Neuronal stem cell (in vitro differentiated cells): ENCODE measurements around the gene CHST13.

Source experiments
- DNase-seq: peaks from one replicate; pipeline ENCODE4 v3.0.0-alpha.2; 2013; ENCODE audit warnings: low spot score
- H2AFZ ChIP-seq: one replicate; pipeline ENCODE4 v1.6.1; 2013; ENCODE audit warnings: mild to moderate bottlenecking, low read length, inconsistent platforms
- H2AK5ac ChIP-seq: 2 replicates; pipeline ENCODE4 v1.6.1; 2013; ENCODE audit warnings: low read depth, mild to moderate bottlenecking, inconsistent platforms, low read length, moderate library complexity, mixed read lengths
- H2BK120ac ChIP-seq: 2 replicates; pipeline ENCODE4 v1.6.1; 2013; ENCODE audit warnings: low read depth, mild to moderate bottlenecking, inconsistent platforms, low read length, moderate library complexity, mixed read lengths
- H2BK12ac ChIP-seq: one replicate; pipeline ENCODE4 v1.6.1; 2013; ENCODE audit warnings: low read length, inconsistent platforms
- H2BK15ac ChIP-seq: 2 replicates; pipeline ENCODE4 v1.6.1; 2013; ENCODE audit warnings: mild to moderate bottlenecking, low read length, inconsistent platforms, mixed read lengths
- H2BK5ac ChIP-seq: one replicate; pipeline ENCODE4 v1.6.1; 2013; ENCODE audit warnings: inconsistent platforms, mild to moderate bottlenecking, low read length, moderate library complexity
- H3K14ac ChIP-seq: one replicate; pipeline ENCODE4 v1.6.1; 2013; ENCODE audit warnings: low read length, inconsistent platforms
- H3K18ac ChIP-seq: 2 replicates; pipeline ENCODE4 v1.6.1; 2013; ENCODE audit warnings: low read length, inconsistent platforms
- H3K23ac ChIP-seq: 2 replicates; pipeline ENCODE4 v1.6.1; 2013; ENCODE audit warnings: low read depth, mild to moderate bottlenecking, mixed read lengths, low read length, inconsistent platforms; ENCODE audit not compliant: poor library complexity
- H3K27ac ChIP-seq: replicated peaks from 3 replicates; pipeline ENCODE4 v1.5.1; 2013; ENCODE audit warnings: low read length, inconsistent platforms
- H3K27me3 ChIP-seq, 3 experiments: 2 replicates each; pipeline ENCODE4 v1.6.1; 2013; ENCODE audit warnings: low read length in 3 of 3, mild to moderate bottlenecking in 2 of 3, inconsistent platforms in 1 of 3, low read depth in 1 of 3, mixed read lengths in 1 of 3, moderate library complexity in 1 of 3; ENCODE audit not compliant: control insufficient read depth in 3 of 3, insufficient read depth in 3 of 3
- H3K36me3 ChIP-seq, 2 donors: replicated peaks in 1 of 2; 2 replicates each; pipeline ENCODE4 v1.6.1; 2013; ENCODE audit warnings: low read length in 2 of 2; ENCODE audit not compliant: control insufficient read depth in 2 of 2, insufficient read depth in 2 of 2
- H3K4ac ChIP-seq: 2 replicates; pipeline ENCODE4 v1.6.1; 2013; ENCODE audit warnings: inconsistent platforms, mild to moderate bottlenecking, low read length, moderate library complexity
- H3K4me1 ChIP-seq, 2 donors: 1 replicate in 1 of 2; 2 replicates in 1 of 2; pipeline ENCODE4 v1.6.1; 2013; ENCODE audit warnings: low read length in 2 of 2, low read depth in 1 of 2; ENCODE audit not compliant: control insufficient read depth in 2 of 2, insufficient read depth in 1 of 2
- H3K4me2 ChIP-seq: one replicate; pipeline ENCODE4 v1.6.1; 2013; ENCODE audit warnings: mild to moderate bottlenecking, low read length, inconsistent platforms; ENCODE audit not compliant: insufficient read depth, poor library complexity, severe bottlenecking
- H3K4me3 ChIP-seq, 2 donors: 2 replicates each; pipeline ENCODE4 v1.5.1; 2013; ENCODE audit warnings: low read length in 2 of 2, mild to moderate bottlenecking in 2 of 2, inconsistent platforms in 1 of 2, moderate library complexity in 1 of 2
- H3K79me1 ChIP-seq: one replicate; pipeline ENCODE4 v1.6.1; 2013; ENCODE audit warnings: low read depth, mild to moderate bottlenecking, inconsistent platforms, low read length, moderate library complexity
- H3K9ac ChIP-seq: one replicate; pipeline ENCODE4 v1.6.1; 2013; ENCODE audit warnings: mild to moderate bottlenecking, low read depth, low read length, inconsistent platforms; ENCODE audit not compliant: poor library complexity
- H3K9me3 ChIP-seq, 2 donors: replicated peaks in 1 of 2; 2 replicates each; pipeline versions ENCODE3 to v1.6.1; 2013; ENCODE audit warnings: low read length in 2 of 2, mild to moderate bottlenecking in 2 of 2, inconsistent platforms in 1 of 2, low read depth in 1 of 2, mixed read lengths in 1 of 2, moderate library complexity in 1 of 2; ENCODE audit not compliant: control insufficient read depth in 2 of 2, insufficient read depth in 1 of 2
- H4K8ac ChIP-seq: one replicate; pipeline ENCODE4 v1.6.1; 2013; ENCODE audit warnings: low read depth, mild to moderate bottlenecking, inconsistent platforms, low read length, moderate library complexity
- H4K91ac ChIP-seq: one replicate; pipeline ENCODE4 v1.6.1; 2013; ENCODE audit warnings: low read length, low read depth, mild to moderate bottlenecking, inconsistent platforms; ENCODE audit not compliant: poor library complexity
- WGBS, 2 donors: extraction: QIAGEN DNeasy Blood & Tissue Kit; methylation state at CpG; one replicate each; pipeline ENCODE4 v1.1.7; 2013; ENCODE audit warnings: missing lambda C conversion rate in 2 of 2, mixed read lengths in 1 of 2; ENCODE audit not compliant: insufficient read length in 2 of 2, insufficient replicate concordance in 1 of 2; ENCODE audit errors: extremely low coverage in 2 of 2; 5-methylcytosine and 5-hydroxymethylcytosine counted together

CHST13 gene

GRCh38 chr3:126546013-126546412, 22.1 kb downstream of the CHST13 start:
- H2BK15ac ChIP-seq = no peak overlapping the region
- H3K9ac ChIP-seq = no peak overlapping the region
- H3K4me3 ChIP-seq = no peak overlapping the region
- no peak overlapping the region for H3K18ac ChIP-seq
- H2BK12ac ChIP-seq = no peak overlapping the region
- H3K4me2 ChIP-seq = no peak overlapping the region
- no peak overlapping the region for H2BK5ac ChIP-seq
- no peak overlapping the region for H2AFZ ChIP-seq
- H3K36me3 ChIP-seq = no peaks in the 10 kb centered on the region
- H3K27ac ChIP-seq = no peak overlapping the region
- no peak overlapping the region for H3K14ac ChIP-seq
- no peak overlapping the region for H2AK5ac ChIP-seq
- H3K27me3 ChIP-seq = peaks cover 0 to 40% (median 2%) of the 10 kb centered on the region in 3 experiments
- no peak overlapping the region for H4K8ac ChIP-seq
- H3K23ac ChIP-seq = no peak overlapping the region
- H4K91ac ChIP-seq = no peak overlapping the region
- H3K4ac ChIP-seq = no peak overlapping the region
- DNase-seq = no peak
- H3K79me1 ChIP-seq = no peaks in the 10 kb centered on the region
- no peak overlapping the region for H2BK120ac ChIP-seq
- H3K9me3 ChIP-seq = no peaks in the 10 kb centered on the region
- no CpG with 5 or more reads among the region's 6 CpGs for WGBS, 2 donors
- H3K4me1 ChIP-seq = peaks cover 12 to 21% of the 10 kb centered on the region in 2 donors

GRCh38 chr3:126546549-126547239, 22.7 kb downstream of the CHST13 start:
- Histone ChIP-seq H2BK12ac (no peak overlapping the region), H3K27ac (no peak overlapping the region), H3K4me2 (no peak overlapping the region), H2AFZ (no peak overlapping the region), H3K36me3 (no peaks in the 10 kb centered on the region), H4K91ac (no peak overlapping the region), H2BK15ac (no peak overlapping the region), H4K8ac (no peak overlapping the region), H3K9ac (no peak overlapping the region), H3K9me3 (no peaks in the 10 kb centered on the region), H2BK120ac (no peak overlapping the region), H2BK5ac (no peak overlapping the region), H3K27me3 (peaks cover 0 to 40% (median 2%) of the 10 kb centered on the region in 3 experiments), H3K4me1 (peaks cover 12 to 21% of the 10 kb centered on the region in 2 donors), H3K4me3 (no peak overlapping the region), H3K18ac (no peak overlapping the region), H3K14ac (no peak overlapping the region), H2AK5ac (no peak overlapping the region), H3K4ac (no peak overlapping the region), H3K79me1 (no peaks in the 10 kb centered on the region), H3K23ac (no peak overlapping the region)
- no CpG with 5 or more reads among the region's 8 CpGs for WGBS, 2 donors
- no peak for DNase-seq

- Histone ChIP-seq H3K9me3 (no peaks in the 10 kb centered on the region), H3K79me1 (no peaks in the 10 kb centered on the region)
Measured at GRCh38 chr3:126547721-126548120, 23.8 kb downstream of the CHST13 start.

GRCh38 chr3:126548556-126549466, 24.9 kb downstream of the CHST13 start:
- no CpG with 5 or more reads among the region's 9 CpGs for WGBS, 2 donors
- DNase-seq = no peak
- H3K27ac ChIP-seq = no peak overlapping the region

More at GRCh38 chr3:126547721-126548120, 23.8 kb downstream of the CHST13 start:
- H3K23ac ChIP-seq = no peak overlapping the region
- H2AFZ ChIP-seq = no peak overlapping the region
- no peak overlapping the region for H3K18ac ChIP-seq
- no peak for DNase-seq
- H2BK15ac ChIP-seq = no peak overlapping the region
- H2AK5ac ChIP-seq = no peak overlapping the region
- no peak overlapping the region for H4K91ac ChIP-seq
- H3K9ac ChIP-seq = no peak overlapping the region
- H3K27ac ChIP-seq = no peak overlapping the region
- H3K4me3 ChIP-seq = no peak overlapping the region
- H2BK12ac ChIP-seq = no peak overlapping the region
- no peak overlapping the region for H4K8ac ChIP-seq
- H3K4ac ChIP-seq = no peak overlapping the region
- H3K27me3 ChIP-seq = peaks cover 0 to 40% (median 2%) of the 10 kb centered on the region in 3 experiments
- no peak overlapping the region for H3K14ac ChIP-seq
- H3K36me3 ChIP-seq = no peaks in the 10 kb centered on the region
- no peak overlapping the region for H2BK5ac ChIP-seq
- H3K4me2 ChIP-seq = no peak overlapping the region
- H2BK120ac ChIP-seq = no peak overlapping the region
- WGBS, 2 donors = no CpG with 5 or more reads among the region's 1 CpG
- peaks cover 12 to 21% of the 10 kb centered on the region in 2 donors for H3K4me1 ChIP-seq

More at GRCh38 chr3:126548556-126549466, 24.9 kb downstream of the CHST13 start:
- Histone ChIP-seq H4K8ac (no peak overlapping the region), H3K4me3 (no peak overlapping the region), H3K9me3 (no peaks in the 10 kb centered on the region), H3K27me3 (peaks cover 0 to 36% (median 2%) of the 10 kb centered on the region in 3 experiments), H3K9ac (no peak overlapping the region), H2BK12ac (no peak overlapping the region), H3K14ac (no peak overlapping the region), H3K4me2 (no peak overlapping the region), H3K18ac (no peak overlapping the region), H2BK15ac (no peak overlapping the region), H3K4ac (no peak overlapping the region), H2AFZ (peak overlapping the region; percentile 43), H3K4me1 (peaks cover 12 to 21% of the 10 kb centered on the region in 2 donors), H4K91ac (no peak overlapping the region), H3K79me1 (no peaks in the 10 kb centered on the region), H3K36me3 (no peaks in the 10 kb centered on the region), H2BK5ac (no peak overlapping the region), H3K23ac (no peak overlapping the region), H2AK5ac (no peak overlapping the region), H2BK120ac (no peak overlapping the region)
